Sigmoid colon (tissue), 7 donors: ENCODE measurements around the gene KCNQ1OT1. TPM values are rescaled to one million over a fixed set of nuclear protein-coding genes. Genes with fewer than 3 reads are reported as not detected.

Experiments
- DNase-seq: peaks from one replicate; pipeline ENCODE4 v3.0.0-alpha.2; 2019
- H3K27ac ChIP-seq, 4 donors: fragments of 200-600 bp; sonication (generic); one replicate each; pipeline ENCODE4 v1.5.1; 2016 to 2019; ENCODE audit warnings: mild to moderate bottlenecking in 1 of 4
- H3K27me3 ChIP-seq, 3 donors: fragments of 200-600 bp; sonication (generic); one replicate each; pipeline ENCODE4 v1.5.1; 2019; ENCODE audit warnings: mild to moderate bottlenecking in 1 of 3
- H3K36me3 ChIP-seq, 4 donors: fragments of 200-600 bp; sonication (generic); one replicate each; pipeline ENCODE4 v1.5.1; 2016 to 2019
- H3K4me1 ChIP-seq, 4 donors: fragments of 200-600 bp; sonication (generic); one replicate each; pipeline ENCODE4 v1.5.1; 2017 to 2019
- H3K4me3 ChIP-seq, 4 donors: fragments of 200-600 bp; sonication (generic); one replicate each; pipeline ENCODE4 v1.5.1; 2017 to 2019; ENCODE audit warnings: mild to moderate bottlenecking in 2 of 4, moderate library complexity in 1 of 4
- H3K9me3 ChIP-seq, 4 donors: fragments of 200-600 bp in 3 of 4; sonication (generic) in 3 of 4; one replicate each; pipeline versions ENCODE4 v1.5.1 to v1.6.1; 2013 to 2019
- CTCF ChIP-seq, 4 experiments: fragments of 450-650 bp in 3 of 4; fragments of 200-600 bp in 1 of 4; IDR thresholded peaks; one replicate each; pipeline ENCODE4 v1.5.1; 2016 to 2019; ENCODE audit warnings: antibody characterized with exemption in 4 of 4, mild to moderate bottlenecking in 3 of 4, moderate library complexity in 2 of 4
- EP300 ChIP-seq, 4 donors: sonication (generic); formaldehyde crosslinking; IDR thresholded peaks; one replicate each; pipeline ENCODE4 v1.6.1; 2017; ENCODE audit warnings: antibody characterized with exemption in 4 of 4
- POLR2A ChIP-seq, 2 donors: fragments of 450-650 bp; IDR thresholded peaks; one replicate each; pipeline ENCODE4 v1.6.1; 2016; ENCODE audit warnings: antibody characterized with exemption in 2 of 2, mild to moderate bottlenecking in 2 of 2, moderate library complexity in 2 of 2
- POLR2AphosphoS5 ChIP-seq, 4 donors: sonication (generic); formaldehyde crosslinking; IDR thresholded peaks; one replicate each; pipeline ENCODE4 v1.6.1; 2017; ENCODE audit warnings: antibody characterized with exemption in 4 of 4
- WGBS, 2 donors: extraction: QIAGEN DNeasy Blood & Tissue Kit; methylation state at CpG; one replicate each; pipeline ENCODE4 v1.1.7; 2013; 5-methylcytosine and 5-hydroxymethylcytosine counted together
- intact Hi-C: fragments of 100-400 bp; cut with DNase I; formaldehyde crosslinking; loops from one replicate; pipeline ENCODE4 v1.15.1; 2023
- polyA plus RNA-seq, 3 donors: library from polyadenylated mRNA; stranded (reverse); fragments of 200-250 nt; gene quantifications; one replicate each; pipeline ENCODE4 v1.2.3, GENCODE V29; 2013
- total RNA-seq, 4 donors: library from RNA; depleted of rRNA; stranded (reverse); fragments of >200 nt; gene quantifications; one replicate each; pipeline ENCODE4 v1.1.0, GENCODE V29; 2016
- donor health status: healthy with polysubstance abuse.
- donor health status: Bipolar disorder and iron deficiency.
- donor health status: healthy.

The KCNQ1OT1 gene
- total and polyA plus RNA-seq, 7 donors, result under 0.01 to 3.6 (median 0.99) TPM

- peaks cover 0 to 34% (median 32%) of the 10 kb centered on the region in 4 donors for H3K4me1 ChIP-seq
Observed at GRCh38 chr11:2672553-2673249, 27.1 kb downstream of the KCNQ1OT1 start.

GRCh38 chr11:2671748-2672147, 28.0 kb downstream of the KCNQ1OT1 start:
- no peak for TF ChIP-seq POLR2AphosphoS5 (IDR thresholded peaks at IDR 0.05)
- TF ChIP-seq POLR2A (IDR thresholded peaks at IDR 0.05), result no peak
- TF ChIP-seq CTCF (IDR thresholded peaks at IDR 0.05), result no peak
- TF ChIP-seq EP300 (IDR thresholded peaks at IDR 0.05), result no peak
- Histone ChIP-seq H3K9me3 (no peaks in the 10 kb centered on the region), H3K36me3 (no peaks in the 10 kb centered on the region), H3K4me3 (no peak overlapping the region), H3K4me1 (peaks cover 0 to 39% (median 34%) of the 10 kb centered on the region in 4 donors), H3K27me3 (no peaks in the 10 kb centered on the region), H3K27ac (no peak overlapping the region)
- WGBS, 2 donors, result 94 to 95% methylated on average over 3 of the region's 3 CpGs
- intact Hi-C loops, result no loop called here
- peak; percentile 36 for DNase-seq

More at GRCh38 chr11:2672553-2673249, 27.1 kb downstream of the KCNQ1OT1 start:
- Histone ChIP-seq H3K36me3 (no peaks in the 10 kb centered on the region), H3K9me3 (no peaks in the 10 kb centered on the region), H3K27ac (no peak overlapping the region), H3K27me3 (no peaks in the 10 kb centered on the region), H3K4me3 (no peak overlapping the region)
- no peak for TF ChIP-seq POLR2A (IDR thresholded peaks at IDR 0.05)
- no peak for TF ChIP-seq POLR2AphosphoS5 (IDR thresholded peaks at IDR 0.05)
- TF ChIP-seq CTCF (IDR thresholded peaks at IDR 0.05), result no peak
- no peak for TF ChIP-seq EP300 (IDR thresholded peaks at IDR 0.05)
- intact Hi-C loops, result no loop called here
- WGBS, 2 donors, result 95 to 97% methylated on average over 4 of the region's 4 CpGs
- DNase-seq, result peak; percentile 35

GRCh38 chr11:2670541-2671100, 29.2 kb downstream of the KCNQ1OT1 start:
- 0 to 84% methylated on average over 1 of the region's 1 CpG for WGBS, 2 donors
- no peak for TF ChIP-seq POLR2AphosphoS5 (IDR thresholded peaks at IDR 0.05)
- peak; percentile 26 for DNase-seq
- H3K4me3 ChIP-seq, result no peak overlapping the region
- no peaks in the 10 kb centered on the region for H3K27me3 ChIP-seq
- no peaks in the 10 kb centered on the region for H3K9me3 ChIP-seq
- no peaks in the 10 kb centered on the region for H3K36me3 ChIP-seq
- H3K27ac ChIP-seq, result no peak overlapping the region
- intact Hi-C loops, result no loop called here
- H3K4me1 ChIP-seq, result peaks cover 0 to 38% (median 28%) of the 10 kb centered on the region in 4 donors

- Histone ChIP-seq H3K36me3 (no peaks in the 10 kb centered on the region), H3K9me3 (no peaks in the 10 kb centered on the region), H3K4me3 (no peak overlapping the region), H3K4me1 (peaks cover 0 to 30% (median 20%) of the 10 kb centered on the region in 4 donors), H3K27me3 (no peaks in the 10 kb centered on the region), H3K27ac (no peak overlapping the region)
- peak; percentile 27 for DNase-seq
- 95 to 96% methylated on average over 8 of the region's 8 CpGs for WGBS, 2 donors
- intact Hi-C loops, result no loop called here
- TF ChIP-seq CTCF (IDR thresholded peaks at IDR 0.05) (no peak), POLR2AphosphoS5 (IDR thresholded peaks at IDR 0.05) (no peak), POLR2A (IDR thresholded peaks at IDR 0.05) (no peak), EP300 (IDR thresholded peaks at IDR 0.05) (no peak)
Observed at GRCh38 chr11:2669634-2670469, 29.9 kb downstream of the KCNQ1OT1 start.

GRCh38 chr11:2668876-2669275, 30.9 kb downstream of the KCNQ1OT1 start:
- DNase-seq, result no peak
- no peaks in the 10 kb centered on the region for H3K9me3 ChIP-seq
- 94 to 96% methylated on average over 5 of the region's 5 CpGs for WGBS, 2 donors
- H3K36me3 ChIP-seq, result no peaks in the 10 kb centered on the region
- no peak overlapping the region for H3K4me3 ChIP-seq
- no peaks in the 10 kb centered on the region for H3K27me3 ChIP-seq
- H3K27ac ChIP-seq, result no peak overlapping the region
- H3K4me1 ChIP-seq, result peaks cover 0 to 20% (median 10%) of the 10 kb centered on the region in 4 donors
- intact Hi-C loops, result no loop called here
- TF ChIP-seq CTCF (IDR thresholded peaks at IDR 0.05) (no peak), POLR2A (IDR thresholded peaks at IDR 0.05) (no peak), EP300 (IDR thresholded peaks at IDR 0.05) (no peak), POLR2AphosphoS5 (IDR thresholded peaks at IDR 0.05) (no peak)
